Endothelial cell of umbilical vein (primary cell): ENCODE data around the gene GLI2. TPM values are rescaled to one million over a fixed set of nuclear protein-coding genes. Genes with fewer than 3 reads are reported as not detected.

Experiments
- BruUV-seq: library from RNA; stranded (reverse); fragments of 400-500 nt; replicated peaks from 2 replicates; lab custom pipeline; 2021; lab: Mats Ljungman, UMichigan
- CTCF ChIA-PET: fragments of 300-600, 350-600 bp; sonication (Branson Sonifier 250); formaldehyde crosslinking; loops from one replicate; lab custom pipeline; 2021; ENCODE audit warnings: antibody characterized with exemption, inconsistent platforms; lab: Charles Lee
- POLR2A ChIA-PET: fragments of 300-600, 350-600 bp; sonication (Branson Sonifier 250); formaldehyde crosslinking; loops from one replicate; lab custom pipeline; 2021; ENCODE audit warnings: antibody characterized with exemption, inconsistent platforms; lab: Charles Lee
- DNase-seq: peaks from one replicate; pipeline ENCODE4 v3.0.0-alpha.2; 2011; ENCODE audit warnings: low read depth, low spot score
- FAIRE-seq: peaks from 2 replicates; lab custom pipeline; 2011; peaks lifted over from hg19 to GRCh38; lab: Jason Lieb, UNC
- H2AFZ ChIP-seq: 2 replicates; pipeline ENCODE4 v1.6.0; 2012; ENCODE audit warnings: low read depth, low read length, control low read depth, inconsistent platforms
- H3K27ac ChIP-seq: 2 replicates; pipeline ENCODE4 v1.5.1; 2011; ENCODE audit warnings: low read depth, mild to moderate bottlenecking, control low read depth, low read length, moderate library complexity; ENCODE audit not compliant: insufficient read depth
- H3K27me3 ChIP-seq, 2 experiments: 2 replicates each; pipeline versions ENCODE4 v1.6.0 to v1.6.1; 2011; ENCODE audit warnings: low read length in 2 of 2, mixed read lengths in 1 of 2; ENCODE audit not compliant: control insufficient read depth in 2 of 2, insufficient read depth in 2 of 2
- H3K36me3 ChIP-seq, 2 experiments: 2 replicates in 1 of 2; 3 replicates in 1 of 2; pipeline ENCODE4 v1.5.1; 2011; ENCODE audit warnings: low read length in 2 of 2, mild to moderate bottlenecking in 1 of 2, moderate library complexity in 1 of 2; ENCODE audit not compliant: control insufficient read depth in 2 of 2, insufficient read depth in 2 of 2; ENCODE audit errors: extremely low read depth in 1 of 2
- H3K4me1 ChIP-seq: 3 replicates; pipeline ENCODE4 v1.5.1; 2011; ENCODE audit warnings: mild to moderate bottlenecking, low read length; ENCODE audit not compliant: control insufficient read depth, insufficient read depth; ENCODE audit errors: extremely low read depth
- H3K4me2 ChIP-seq: 2 replicates; pipeline ENCODE4 v1.6.1; 2011; ENCODE audit warnings: low read length, control low read depth, mixed read lengths; ENCODE audit not compliant: insufficient read depth
- H3K4me3 ChIP-seq, 3 experiments: fragments of 200-600 bp in 1 of 3; sonication (generic), shearing (Covaris generic) in 1 of 3; replicated peaks in 1 of 3; 2 replicates each; pipeline ENCODE4 v1.5.1; 2011 to 2016; ENCODE audit warnings: control low read depth in 3 of 3, low read length in 3 of 3, mild to moderate bottlenecking in 2 of 3, inconsistent platforms in 1 of 3, low read depth in 1 of 3, moderate library complexity in 1 of 3; ENCODE audit not compliant: insufficient read depth in 1 of 3
- H3K79me2 ChIP-seq: 2 replicates; pipeline ENCODE4 v1.6.0; 2012; ENCODE audit warnings: low read length, inconsistent platforms; ENCODE audit not compliant: control insufficient read depth, insufficient read depth
- H3K9ac ChIP-seq: replicated peaks from 2 replicates; pipeline ENCODE3; 2011; ENCODE audit warnings: low read length, control low read depth; ENCODE audit not compliant: insufficient read depth; ENCODE audit errors: extremely low read depth
- H3K9me1 ChIP-seq: replicated peaks from 3 replicates; pipeline ENCODE4 v1.6.0; 2011; ENCODE audit warnings: mild to moderate bottlenecking, low read length; ENCODE audit not compliant: control insufficient read depth, insufficient read depth; ENCODE audit errors: extremely low read depth
- H3K9me3 ChIP-seq: replicated peaks from 2 replicates; pipeline ENCODE4 v1.5.1; 2012; ENCODE audit warnings: low read length, inconsistent platforms; ENCODE audit not compliant: control insufficient read depth, insufficient read depth
- H4K20me1 ChIP-seq: replicated peaks from 2 replicates; pipeline ENCODE3; 2011; ENCODE audit warnings: mild to moderate bottlenecking, low read length; ENCODE audit not compliant: control insufficient read depth, insufficient read depth; ENCODE audit errors: extremely low read depth
- EZH2 ChIP-seq: IDR thresholded peaks from 2 replicates; pipeline ENCODE4 v1.6.1; 2012; ENCODE audit warnings: borderline replicate concordance, low read depth, mild to moderate bottlenecking, moderate library complexity, low read length, inconsistent platforms; ENCODE audit not compliant: severe bottlenecking
- FOS ChIP-seq: IDR thresholded peaks from 2 replicates; pipeline ENCODE4 v1.6.1; 2011; ENCODE audit warnings: mild to moderate bottlenecking, low read length, moderate library complexity, borderline replicate concordance; ENCODE audit not compliant: insufficient read depth
- GATA2 ChIP-seq: IDR thresholded peaks from 2 replicates; pipeline ENCODE4 v1.7.0; 2011; ENCODE audit warnings: low read depth, mild to moderate bottlenecking, moderate library complexity, mixed read lengths, low read length; ENCODE audit not compliant: insufficient read length, insufficient read depth
- JUN ChIP-seq: IDR thresholded peaks from 2 replicates; pipeline ENCODE4 v1.6.1; 2011; ENCODE audit warnings: borderline replicate concordance, low read depth; ENCODE audit not compliant: insufficient read length, insufficient read depth
- MYC ChIP-seq: IDR thresholded peaks from one replicate; pipeline ENCODE4 v1.6.1; 2011; ENCODE audit warnings: mild to moderate bottlenecking, low read depth, low read length
- POLR2A ChIP-seq: IDR thresholded peaks from 2 replicates; pipeline ENCODE4 v1.6.1; 2012; ENCODE audit warnings: low read depth, mild to moderate bottlenecking, control low read depth, low read length
- POLR2AphosphoS5 ChIP-seq: IDR thresholded peaks from 2 replicates; pipeline ENCODE4 v1.6.1; 2012; ENCODE audit warnings: low read depth, mild to moderate bottlenecking, control low read depth, low read length, moderate library complexity; ENCODE audit not compliant: insufficient read depth
- dilution Hi-C: fragments of 300-500 bp; cut with MboI; formaldehyde crosslinking; loops from one replicate; pipeline ENCODE4 v1.15.0; 2019; ENCODE audit warnings: low sequenced_read_pairs; ENCODE audit not compliant: extremely low pct_ligation_motif_present
- intact Hi-C: fragments of 100-400 bp; cut with micrococcal nuclease; formaldehyde crosslinking; loops from one replicate; pipeline ENCODE4 v1.10.0; 2022
- polyA plus RNA-seq, 4 experiments: library from polyadenylated mRNA; depleted of rRNA in 3 of 4; stranded (reverse) in 3 of 4; unstranded in 1 of 4; fragments of >200 nt; gene quantifications; 2 replicates each; pipeline versions ENCODE4 v1.2.1 to v1.2.3, GENCODE V29; 2011 to 2012; ENCODE audit warnings: missing spikeins in 1 of 4
- total RNA-seq: library from RNA; stranded (reverse); gene quantifications from 2 replicates; pipeline ENCODE4 v1.2.3, GENCODE V29; 2021
- TF ChIP-seq, protein P1 (sequence below): IDR thresholded peaks from 2 replicates; pipeline ENCODE4 v1.6.1; 2011; ENCODE audit not compliant: insufficient read depth, insufficient read length
- TF ChIP-seq, protein P2 (sequence below), 2 donors: IDR thresholded peaks; 1 replicate in 1 of 2; 2 replicates in 1 of 2; pipeline ENCODE4 v1.5.1; 2011; ENCODE audit warnings: low read length in 2 of 2, mild to moderate bottlenecking in 2 of 2, moderate library complexity in 2 of 2, control low read depth in 1 of 2, inconsistent platforms in 1 of 2, low read depth in 1 of 2; ENCODE audit not compliant: insufficient read depth in 1 of 2; ENCODE audit errors: extremely low read depth in 1 of 2

Gene GLI2
- total and polyA plus RNA-seq, 2 donors (not counting 3 experiments of a cell fraction or from before 2014, with no cell fraction given): 0.13 TPM; not detected in 1

DNA sequence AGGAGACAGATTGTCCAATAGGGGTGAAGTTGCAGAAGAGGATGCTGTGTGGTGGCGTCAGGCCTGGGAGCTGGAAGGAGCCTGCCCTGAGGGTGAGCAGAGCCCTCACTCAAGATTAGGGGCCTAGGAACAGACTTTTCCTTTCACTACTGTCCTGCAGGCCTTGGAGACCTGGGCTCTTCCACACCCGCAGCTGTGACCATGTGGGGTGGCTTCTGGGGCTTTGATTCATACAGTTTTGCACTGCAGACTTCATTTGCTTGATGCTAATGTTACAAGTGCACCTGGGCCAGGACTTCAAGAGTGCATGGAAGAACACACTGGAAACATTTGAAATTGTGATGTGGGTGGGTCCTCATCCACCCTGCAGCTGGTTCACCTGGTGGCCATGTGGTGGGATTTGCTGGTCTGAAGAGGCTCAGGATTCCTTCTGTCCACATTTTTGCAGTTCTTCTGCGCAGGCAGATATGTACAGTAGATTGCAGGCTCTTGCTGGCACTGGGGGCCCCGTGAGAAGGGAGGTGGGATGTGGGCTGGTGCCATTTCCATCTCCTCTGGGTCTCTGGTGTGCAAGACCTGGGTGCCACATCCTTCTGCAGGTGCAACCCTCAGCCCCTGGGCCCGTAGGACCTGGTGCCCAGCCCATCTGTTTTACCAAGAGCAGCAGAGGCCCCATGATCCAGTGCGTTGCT lies 9.9 kb downstream of the GLI2 start:
- Histone ChIP-seq H3K9me3 (no peaks in the 10 kb centered on the region), H3K36me3 (no peaks in the 10 kb centered on the region), H3K27ac (no peak overlapping the region), H3K4me3 (no peak overlapping the region), H3K9ac (no peak overlapping the region), H4K20me1 (no peaks in the 10 kb centered on the region), H2AFZ (no peak overlapping the region), H3K4me2 (no peak overlapping the region), H3K4me1 (no peaks in the 10 kb centered on the region), H3K79me2 (no peaks in the 10 kb centered on the region), H3K9me1 (no peaks in the 10 kb centered on the region), H3K27me3 (peaks cover 44 to 50% of the 10 kb centered on the region in 2 experiments)
- FAIRE-seq: no peak
- no peak for DNase-seq
- intact Hi-C loops (no loop called here), dilution Hi-C loops (no loop called here)
- POLR2A ChIA-PET: no interaction called here
- TF ChIP-seq GATA2 (no peak), MYC (no peak), POLR2A (no peak), FOS (no peak), POLR2AphosphoS5 (no peak), JUN (no peak), EZH2 (no peak)
- TF ChIP-seq, protein P1, sequence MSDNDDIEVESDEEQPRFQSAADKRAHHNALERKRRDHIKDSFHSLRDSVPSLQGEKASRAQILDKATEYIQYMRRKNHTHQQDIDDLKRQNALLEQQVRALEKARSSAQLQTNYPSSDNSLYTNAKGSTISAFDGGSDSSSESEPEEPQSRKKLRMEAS: no peak
- TF ChIP-seq, protein P2, sequence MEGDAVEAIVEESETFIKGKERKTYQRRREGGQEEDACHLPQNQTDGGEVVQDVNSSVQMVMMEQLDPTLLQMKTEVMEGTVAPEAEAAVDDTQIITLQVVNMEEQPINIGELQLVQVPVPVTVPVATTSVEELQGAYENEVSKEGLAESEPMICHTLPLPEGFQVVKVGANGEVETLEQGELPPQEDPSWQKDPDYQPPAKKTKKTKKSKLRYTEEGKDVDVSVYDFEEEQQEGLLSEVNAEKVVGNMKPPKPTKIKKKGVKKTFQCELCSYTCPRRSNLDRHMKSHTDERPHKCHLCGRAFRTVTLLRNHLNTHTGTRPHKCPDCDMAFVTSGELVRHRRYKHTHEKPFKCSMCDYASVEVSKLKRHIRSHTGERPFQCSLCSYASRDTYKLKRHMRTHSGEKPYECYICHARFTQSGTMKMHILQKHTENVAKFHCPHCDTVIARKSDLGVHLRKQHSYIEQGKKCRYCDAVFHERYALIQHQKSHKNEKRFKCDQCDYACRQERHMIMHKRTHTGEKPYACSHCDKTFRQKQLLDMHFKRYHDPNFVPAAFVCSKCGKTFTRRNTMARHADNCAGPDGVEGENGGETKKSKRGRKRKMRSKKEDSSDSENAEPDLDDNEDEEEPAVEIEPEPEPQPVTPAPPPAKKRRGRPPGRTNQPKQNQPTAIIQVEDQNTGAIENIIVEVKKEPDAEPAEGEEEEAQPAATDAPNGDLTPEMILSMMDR (IDR thresholded peaks at IDR 0.05; ENCODE audit: extremely low read depth in 1 of 2, insufficient read depth in 1 of 2, low read depth in 1 of 2, low read length in 2 of 2): no peak
- CTCF ChIA-PET: interaction anchor here (1.0 to 1.7 kb wide), 3 partner anchors 12 to 334 kb away, joined by 3 to 6 read pairs (median 4); no protein-coding TSS in a partner anchor
- BruUV-seq: no TSS peak
